A549 (cell line): Measurements from ENCODE around the gene LELP1.

Source experiments
- CEBPB ChIP-seq, 2 experiments: fragments of >200 bp in 1 of 2; sonication (Bioruptor Twin) in 1 of 2; formaldehyde crosslinking in 1 of 2; IDR thresholded peaks; 2 replicates each; pipeline ENCODE4 v1.6.1; 2012 to 2016
- CTCF ChIP-seq: fragments of >200 bp; sonication (Bioruptor Twin); formaldehyde crosslinking; IDR thresholded peaks from 3 replicates; pipeline ENCODE4 v1.5.1; 2016
- MYC ChIP-seq: IDR thresholded peaks from 2 replicates; pipeline ENCODE4 v1.6.1; 2012; ENCODE audit warnings: mild to moderate bottlenecking, inconsistent platforms, low read length, improper control_type of control experiment, borderline replicate concordance
- REST ChIP-seq: fragments of 200-600 bp; sonication (generic); IDR thresholded peaks from 2 replicates; pipeline ENCODE4 v1.6.1; 2016; ENCODE audit warnings: antibody characterized with exemption, mild to moderate bottlenecking, moderate library complexity
- SREBF2 ChIP-seq: fragments of 450-650 bp; IDR thresholded peaks from 2 replicates; pipeline ENCODE4 v1.6.1; 2014; ENCODE audit warnings: mild to moderate bottlenecking, moderate library complexity

- TF ChIP-seq MYC (no peak), CTCF (no peak), CEBPB (IDR thresholded peaks at IDR 0.05) (no peak), SREBF2 (no peak), REST (no peak)
These were observed 34.5 kb upstream of the LELP1 start for GRCh38 chr1:153168686-153169085.
